Neural progenitor cell (in vitro differentiated cells): Measurements from ENCODE around the gene MAGI2. TPM values are rescaled to one million over a fixed set of nuclear protein-coding genes. Genes with fewer than 3 reads are reported as not detected.

Source experiments
- DNase-seq: peaks from one replicate; pipeline ENCODE4 v3.0.0-alpha.2; 2016; ENCODE audit warnings: low spot score
- H2AFZ ChIP-seq: fragments of 200-600 bp; sonication (generic); replicated peaks from 2 replicates; pipeline ENCODE4 v1.6.1; 2016; ENCODE audit warnings: antibody characterized with exemption
- H3F3A ChIP-seq: fragments of 200-600 bp; sonication (generic); 2 replicates; pipeline ENCODE4 v1.6.1; 2016; ENCODE audit warnings: antibody characterized with exemption, low read depth
- H3K27ac ChIP-seq: fragments of 200-600 bp; sonication (generic); 2 replicates; pipeline ENCODE4 v1.5.1; 2016; ENCODE audit warnings: mild to moderate bottlenecking
- H3K27me3 ChIP-seq: fragments of 200-600 bp; sonication (generic); 2 replicates; pipeline ENCODE4 v1.6.1; 2016; ENCODE audit warnings: mild to moderate bottlenecking, moderate library complexity
- H3K36me3 ChIP-seq: fragments of 200-600 bp; sonication (generic); 2 replicates; pipeline ENCODE4 v1.5.1; 2016
- H3K4me1 ChIP-seq: fragments of 200-600 bp; sonication (generic); 2 replicates; pipeline ENCODE4 v1.6.1; 2016; ENCODE audit warnings: mixed run types
- H3K4me2 ChIP-seq: fragments of 200-600 bp; sonication (generic); 2 replicates; pipeline ENCODE4 v1.6.1; 2016
- H3K4me3 ChIP-seq: fragments of 200-600 bp; sonication (generic); 2 replicates; pipeline ENCODE4 v1.5.1; 2016
- H3K79me2 ChIP-seq: fragments of 200-600 bp; sonication (generic); 2 replicates; pipeline ENCODE4 v1.6.1; 2016; ENCODE audit warnings: low read depth
- H3K9ac ChIP-seq: fragments of 200-600 bp; sonication (generic); 2 replicates; pipeline ENCODE4 v1.6.1; 2016
- H3K9me3 ChIP-seq: fragments of 200-600 bp; sonication (generic); 2 replicates; pipeline ENCODE4 v1.5.1; 2016; ENCODE audit warnings: low read depth
- H4K20me1 ChIP-seq: fragments of 200-600 bp; sonication (generic); 2 replicates; pipeline ENCODE4 v1.6.1; 2016; ENCODE audit warnings: low read depth
- H3K27ac Mint-ChIP-seq: 3 replicates; pipeline ENCODE4 v1.8.0; 2021; ENCODE audit warnings: mixed read lengths
- H3K27me3 Mint-ChIP-seq: 2 replicates; pipeline ENCODE4 v1.8.0; 2022; ENCODE audit warnings: low read depth, mild to moderate bottlenecking, inconsistent platforms, moderate library complexity, mixed read lengths; ENCODE audit not compliant: insufficient read depth
- H3K36me3 Mint-ChIP-seq: 3 replicates; pipeline ENCODE4 v1.8.0; 2021; ENCODE audit warnings: mixed read lengths
- H3K4me1 Mint-ChIP-seq: 3 replicates; pipeline ENCODE4 v1.8.0; 2021; ENCODE audit warnings: mixed read lengths
- H3K4me3 Mint-ChIP-seq: 3 replicates; pipeline ENCODE4 v1.8.0; 2021; ENCODE audit warnings: mild to moderate bottlenecking, moderate library complexity, mixed read lengths
- H3K9me3 Mint-ChIP-seq: 3 replicates; pipeline ENCODE4 v1.8.0; 2020; ENCODE audit warnings: mixed read lengths
- EZH2 ChIP-seq: fragments of 200-600 bp; sonication (generic); IDR thresholded peaks from 2 replicates; pipeline ENCODE4 v1.6.1; 2017; ENCODE audit warnings: antibody characterized with exemption, mild to moderate bottlenecking, moderate library complexity
- EZH2phosphoT487 ChIP-seq: fragments of 200-600 bp; sonication (generic); IDR thresholded peaks from 2 replicates; pipeline ENCODE4 v1.6.1; 2017; ENCODE audit warnings: antibody characterized with exemption
- total RNA-seq: library from RNA; depleted of rRNA; stranded (reverse); fragments of >200 nt; gene quantifications from 2 replicates; pipeline ENCODE4 v1.2.3, GENCODE V29; 2015; ENCODE audit warnings: low replicate concordance
- TF ChIP-seq, protein P1 (sequence below): fragments of 200-600 bp; sonication (generic); IDR thresholded peaks from 2 replicates; pipeline ENCODE4 v1.5.1; 2017; ENCODE audit warnings: antibody characterized with exemption, mild to moderate bottlenecking

MAGI2 gene
- total RNA-seq, 1 donor from 2014 or later: 5.8 TPM

DNA sequence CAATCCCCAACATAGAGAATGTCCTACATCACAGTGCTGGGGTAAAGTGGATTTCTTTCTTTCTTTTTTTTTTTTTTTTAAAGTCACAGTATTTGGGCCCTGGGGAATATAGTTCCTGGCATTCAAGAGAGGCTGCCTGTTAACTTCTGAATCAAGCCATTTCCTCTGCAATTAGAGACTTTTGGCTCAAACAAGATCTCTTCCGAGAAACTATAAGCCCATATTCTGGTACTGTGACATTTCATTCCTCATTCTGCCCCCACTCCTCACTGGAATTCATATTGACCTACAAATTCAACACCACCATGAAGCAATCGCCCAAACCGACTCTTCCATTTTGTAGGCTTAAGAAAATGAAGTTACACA, 1467.5 kb downstream of the MAGI2 start:
- Histone ChIP-seq H3K79me2 (no peaks in the 10 kb centered on the region), H3K9me3 (no peaks in the 10 kb centered on the region)
- H3K36me3 Mint-ChIP-seq: no peaks in the 10 kb centered on the region

DNA sequence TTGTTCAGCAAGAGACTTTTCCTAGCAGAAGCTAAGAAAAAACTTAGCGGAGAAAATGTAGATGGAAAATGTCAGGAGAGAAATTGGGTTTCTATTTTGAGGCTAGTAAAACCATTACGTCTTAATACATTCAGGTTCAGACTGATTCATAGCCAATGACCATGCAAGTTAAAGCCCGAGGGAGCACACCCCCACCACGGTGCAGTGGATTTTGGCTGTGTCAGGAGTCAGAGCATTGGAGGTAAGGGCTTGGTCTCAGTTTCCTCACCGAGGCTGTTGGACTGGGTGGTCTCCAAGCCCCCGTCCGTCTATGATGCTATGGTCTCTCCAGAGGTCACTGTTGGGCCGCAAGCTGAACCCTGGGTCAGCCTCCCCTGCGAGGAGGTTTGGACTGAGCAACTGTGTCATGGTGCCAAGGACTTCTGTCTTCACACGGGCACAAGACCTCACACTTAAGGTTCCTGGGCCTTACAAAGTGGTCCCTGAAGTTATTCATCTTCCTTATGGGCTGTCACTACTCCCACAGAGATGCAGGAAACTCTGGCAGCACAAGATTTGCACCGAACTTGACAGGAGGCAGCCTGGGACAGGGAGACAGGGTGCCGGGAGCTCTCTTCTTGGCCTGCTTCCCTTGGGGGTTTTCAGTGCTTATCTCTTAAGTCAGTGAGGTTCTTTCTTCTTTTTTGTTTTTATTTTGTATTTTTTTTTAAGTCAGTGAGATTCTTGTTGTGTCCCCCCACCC, 1468.1 kb downstream of the MAGI2 start:
- no peak overlapping the region for H2AFZ ChIP-seq
- H3K4me2 ChIP-seq: no peak overlapping the region

More for the DNA sequence above, 1467.5 kb downstream of the MAGI2 start:
- H3K9me3 Mint-ChIP-seq: peaks cover 6% of the 10 kb centered on the region
- TF ChIP-seq EZH2: no peak
- TF ChIP-seq, protein P1, sequence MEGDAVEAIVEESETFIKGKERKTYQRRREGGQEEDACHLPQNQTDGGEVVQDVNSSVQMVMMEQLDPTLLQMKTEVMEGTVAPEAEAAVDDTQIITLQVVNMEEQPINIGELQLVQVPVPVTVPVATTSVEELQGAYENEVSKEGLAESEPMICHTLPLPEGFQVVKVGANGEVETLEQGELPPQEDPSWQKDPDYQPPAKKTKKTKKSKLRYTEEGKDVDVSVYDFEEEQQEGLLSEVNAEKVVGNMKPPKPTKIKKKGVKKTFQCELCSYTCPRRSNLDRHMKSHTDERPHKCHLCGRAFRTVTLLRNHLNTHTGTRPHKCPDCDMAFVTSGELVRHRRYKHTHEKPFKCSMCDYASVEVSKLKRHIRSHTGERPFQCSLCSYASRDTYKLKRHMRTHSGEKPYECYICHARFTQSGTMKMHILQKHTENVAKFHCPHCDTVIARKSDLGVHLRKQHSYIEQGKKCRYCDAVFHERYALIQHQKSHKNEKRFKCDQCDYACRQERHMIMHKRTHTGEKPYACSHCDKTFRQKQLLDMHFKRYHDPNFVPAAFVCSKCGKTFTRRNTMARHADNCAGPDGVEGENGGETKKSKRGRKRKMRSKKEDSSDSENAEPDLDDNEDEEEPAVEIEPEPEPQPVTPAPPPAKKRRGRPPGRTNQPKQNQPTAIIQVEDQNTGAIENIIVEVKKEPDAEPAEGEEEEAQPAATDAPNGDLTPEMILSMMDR: no peak
- H3K27me3 Mint-ChIP-seq: no peaks in the 10 kb centered on the region
- H3K4me3 Mint-ChIP-seq: no peak overlapping the region
- H3K4me1 Mint-ChIP-seq: peaks cover 5% of the 10 kb centered on the region
- H3K27ac Mint-ChIP-seq: no peak overlapping the region
- Histone ChIP-seq H3K27me3 (no peaks in the 10 kb centered on the region), H3K9ac (no peak overlapping the region), H2AFZ (no peak overlapping the region), H3K36me3 (no peaks in the 10 kb centered on the region), H3K27ac (no peak overlapping the region), H3K4me3 (no peak overlapping the region), H3K4me2 (no peak overlapping the region), H4K20me1 (no peaks in the 10 kb centered on the region), H3K4me1 (no peaks in the 10 kb centered on the region), H3F3A (no peaks in the 10 kb centered on the region)
- DNase-seq: no peak

DNA sequence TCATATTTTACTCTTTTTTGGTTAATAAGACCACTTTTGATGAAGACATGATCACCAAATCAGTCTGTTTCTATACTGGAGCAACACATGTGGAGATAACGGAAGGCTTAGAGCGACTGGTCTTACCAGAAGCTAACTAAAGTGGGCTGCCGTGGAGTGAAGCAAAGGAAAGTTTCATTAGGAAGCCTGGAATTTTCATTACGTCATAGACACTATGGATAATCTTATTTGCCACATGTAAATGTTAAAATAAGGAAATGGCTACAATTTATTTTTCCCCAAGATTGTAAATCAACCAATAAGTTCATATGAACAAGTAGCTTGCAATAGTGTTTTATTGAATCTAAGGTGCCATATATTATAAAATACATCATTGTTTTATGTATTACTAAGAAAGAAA, 1469.5 kb downstream of the MAGI2 start:
- H3K9ac ChIP-seq: no peak overlapping the region
- no peaks in the 10 kb centered on the region for H3K27me3 Mint-ChIP-seq
- H3K27me3 ChIP-seq: no peaks in the 10 kb centered on the region
- H3K36me3 ChIP-seq: no peaks in the 10 kb centered on the region
- no peak overlapping the region for H2AFZ ChIP-seq
- H3F3A ChIP-seq: no peaks in the 10 kb centered on the region
- DNase-seq: no peak
- no peak overlapping the region for H3K27ac Mint-ChIP-seq
- no peak overlapping the region for H3K4me2 ChIP-seq
- TF ChIP-seq EZH2phosphoT487: no peak
- no peak for TF ChIP-seq EZH2
- TF ChIP-seq, protein P1: no peak
- H3K4me1 ChIP-seq: peaks cover 6% of the 10 kb centered on the region
- H4K20me1 ChIP-seq: no peaks in the 10 kb centered on the region
- no peaks in the 10 kb centered on the region for H3K4me1 Mint-ChIP-seq
- no peaks in the 10 kb centered on the region for H3K79me2 ChIP-seq
- H3K36me3 Mint-ChIP-seq: no peaks in the 10 kb centered on the region
- no peak overlapping the region for H3K4me3 ChIP-seq
- H3K4me3 Mint-ChIP-seq: no peak overlapping the region
- no peak overlapping the region for H3K27ac ChIP-seq
- H3K9me3 Mint-ChIP-seq: peaks cover 3% of the 10 kb centered on the region
- H3K9me3 ChIP-seq: no peaks in the 10 kb centered on the region

More for the DNA sequence above, 1468.1 kb downstream of the MAGI2 start:
- H3K4me3 Mint-ChIP-seq: no peak overlapping the region
- H3K4me1 Mint-ChIP-seq: no peaks in the 10 kb centered on the region
- no peaks in the 10 kb centered on the region for H3K36me3 Mint-ChIP-seq
- no peaks in the 10 kb centered on the region for H3K36me3 ChIP-seq
- H3K4me1 ChIP-seq: no peaks in the 10 kb centered on the region
- TF ChIP-seq EZH2: no peak
- peaks cover 6% of the 10 kb centered on the region for H3K9me3 Mint-ChIP-seq
- no peak overlapping the region for H3K27ac Mint-ChIP-seq
- no peaks in the 10 kb centered on the region for H3F3A ChIP-seq
- no peak for DNase-seq
- H4K20me1 ChIP-seq: no peaks in the 10 kb centered on the region
- H3K4me3 ChIP-seq: no peak overlapping the region
- no peak overlapping the region for H3K9ac ChIP-seq
- no peaks in the 10 kb centered on the region for H3K27me3 ChIP-seq
- no peaks in the 10 kb centered on the region for H3K79me2 ChIP-seq
- H3K27ac ChIP-seq: no peak overlapping the region
- H3K9me3 ChIP-seq: no peaks in the 10 kb centered on the region
- no peaks in the 10 kb centered on the region for H3K27me3 Mint-ChIP-seq

DNA sequence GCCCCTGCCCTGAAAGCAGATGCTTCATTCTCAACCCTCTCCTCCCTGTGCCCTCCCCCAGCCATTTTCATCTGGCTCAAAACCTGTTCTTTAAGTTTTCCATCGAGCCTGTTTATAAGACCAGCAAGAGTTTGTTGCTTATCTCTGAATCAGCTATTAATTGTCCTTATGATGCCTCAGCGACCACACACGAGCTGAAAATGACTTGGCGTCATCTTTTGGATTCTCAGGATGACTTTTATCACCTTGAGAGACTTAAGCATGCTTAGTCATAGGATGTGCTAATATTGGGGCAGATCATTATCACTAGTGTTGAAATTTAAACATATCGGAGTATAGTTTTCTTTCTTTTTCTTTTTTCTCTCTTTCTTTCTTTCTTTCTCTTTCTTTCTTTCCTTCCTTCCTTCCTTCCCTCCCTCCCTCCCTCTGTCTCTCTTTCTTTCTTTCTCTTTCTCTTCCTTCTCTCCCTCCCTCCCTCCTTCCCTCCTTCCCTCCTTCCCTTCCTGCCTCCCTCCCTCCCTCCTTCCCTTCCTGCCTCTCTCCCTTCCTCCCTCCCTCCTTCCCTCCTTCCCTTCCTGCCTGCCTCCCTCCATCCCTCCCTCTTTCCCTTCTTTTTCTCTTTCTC, 1470.4 kb downstream of the MAGI2 start:
- no peaks in the 10 kb centered on the region for H3K4me1 Mint-ChIP-seq
- H3K9me3 Mint-ChIP-seq: peaks cover 3% of the 10 kb centered on the region
- Histone ChIP-seq H3K9me3 (no peaks in the 10 kb centered on the region), H3K79me2 (no peaks in the 10 kb centered on the region), H3K9ac (no peak overlapping the region), H2AFZ (no peak overlapping the region), H3K27ac (no peak overlapping the region), H3F3A (no peaks in the 10 kb centered on the region), H3K36me3 (no peaks in the 10 kb centered on the region), H4K20me1 (no peaks in the 10 kb centered on the region), H3K27me3 (no peaks in the 10 kb centered on the region), H3K4me1 (peaks cover 6% of the 10 kb centered on the region), H3K4me2 (no peak overlapping the region), H3K4me3 (no peak overlapping the region)
- TF ChIP-seq EZH2 (no peak), EZH2phosphoT487 (no peak)
- TF ChIP-seq, protein P1: no peak
- no peak for DNase-seq
- no peaks in the 10 kb centered on the region for H3K27me3 Mint-ChIP-seq
- no peak overlapping the region for H3K27ac Mint-ChIP-seq
- H3K4me3 Mint-ChIP-seq: no peak overlapping the region
- no peaks in the 10 kb centered on the region for H3K36me3 Mint-ChIP-seq
